Measurements from ENCODE around the gene CFHR4. TPM values are rescaled to one million over a fixed set of nuclear protein-coding genes. Genes with fewer than 3 reads are reported as not detected.
"Not testable (repeated sequence)": the region's sequence is repeated elsewhere in the genome, so short reads cannot be mapped to it uniquely, and the experiment has no call there.

Gene CFHR4
- total RNA-seq (under 1 TPM in 2 of 7 donors, not detected in 5; 0.32 to 0.40 TPM), polyA plus RNA-seq (not detected)
- long read RNA-seq, donor 1, result 0 reads
- long read RNA-seq, donor 2, result 0 reads

DNA sequence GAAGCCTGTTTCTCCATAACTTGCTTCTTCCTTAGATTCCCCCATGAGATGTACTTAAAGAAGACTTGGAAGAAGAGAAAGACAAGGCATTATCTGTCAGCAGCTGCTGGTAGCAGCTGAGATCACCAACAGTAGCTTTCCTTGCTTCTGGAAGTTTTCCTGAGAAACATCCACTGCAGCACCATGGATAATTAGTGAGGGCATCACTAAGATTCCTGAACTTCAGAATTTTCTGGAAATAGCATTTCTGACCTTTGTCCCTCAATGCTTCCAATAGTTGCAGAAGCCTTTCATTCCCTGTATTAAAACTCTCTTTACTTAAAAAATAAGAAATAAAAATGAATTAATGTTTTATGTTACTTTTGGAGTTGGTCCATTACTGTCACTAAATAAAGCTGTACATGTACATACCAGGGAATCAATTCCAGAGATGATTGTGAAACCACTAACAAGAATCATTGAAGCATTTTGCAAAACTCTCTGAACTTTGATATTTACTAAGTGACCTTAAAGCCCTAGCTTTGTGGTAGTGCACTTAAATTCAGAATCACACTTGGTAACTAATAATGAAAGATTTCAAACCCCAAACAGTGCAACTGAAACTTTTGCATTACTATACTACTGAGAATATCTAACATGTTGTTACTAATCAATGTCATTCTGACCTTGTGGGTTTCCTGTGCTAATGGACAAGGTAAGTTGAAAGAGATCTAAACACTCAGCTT, at the start of gene CFHR4:
Gene CFHR4 (plus strand): TSS at position 538 of the 725 bp plus-strand sequence. CDS start 99 bp downstream, at position 637.
- Histone ChIP-seq H3K36me3 (no peaks in the 10 kb centered on the region), H3K27ac (no peak within 1 kb of the TSS), H3K4me3 (no peak within 1 kb of the TSS), H3K4me1 (no peaks in the 10 kb centered on the region), H3K27me3 (replicated peaks in 1 of 7) (no peaks in the 10 kb centered on the region), H3K9me3 (peaks cover 0 to 17% (median 6%) of the 10 kb centered on the region in 8 donors)
- no peak for DNase-seq
- TF ChIP-seq POLR2A (IDR thresholded peaks at IDR 0.05), result no peak
- TF ChIP-seq POLR2AphosphoS5 (IDR thresholded peaks at IDR 0.05), result no peak
- TF ChIP-seq, protein P1, sequence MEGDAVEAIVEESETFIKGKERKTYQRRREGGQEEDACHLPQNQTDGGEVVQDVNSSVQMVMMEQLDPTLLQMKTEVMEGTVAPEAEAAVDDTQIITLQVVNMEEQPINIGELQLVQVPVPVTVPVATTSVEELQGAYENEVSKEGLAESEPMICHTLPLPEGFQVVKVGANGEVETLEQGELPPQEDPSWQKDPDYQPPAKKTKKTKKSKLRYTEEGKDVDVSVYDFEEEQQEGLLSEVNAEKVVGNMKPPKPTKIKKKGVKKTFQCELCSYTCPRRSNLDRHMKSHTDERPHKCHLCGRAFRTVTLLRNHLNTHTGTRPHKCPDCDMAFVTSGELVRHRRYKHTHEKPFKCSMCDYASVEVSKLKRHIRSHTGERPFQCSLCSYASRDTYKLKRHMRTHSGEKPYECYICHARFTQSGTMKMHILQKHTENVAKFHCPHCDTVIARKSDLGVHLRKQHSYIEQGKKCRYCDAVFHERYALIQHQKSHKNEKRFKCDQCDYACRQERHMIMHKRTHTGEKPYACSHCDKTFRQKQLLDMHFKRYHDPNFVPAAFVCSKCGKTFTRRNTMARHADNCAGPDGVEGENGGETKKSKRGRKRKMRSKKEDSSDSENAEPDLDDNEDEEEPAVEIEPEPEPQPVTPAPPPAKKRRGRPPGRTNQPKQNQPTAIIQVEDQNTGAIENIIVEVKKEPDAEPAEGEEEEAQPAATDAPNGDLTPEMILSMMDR (IDR thresholded peaks at IDR 0.05 in 8 of 11, conservative IDR thresholded peaks at IDR 0.05 in 3 of 11), result no peak
- intact Hi-C loops (cut with DNase I; ENCODE audit: low total_unique reads), result no loop called here

DNA sequence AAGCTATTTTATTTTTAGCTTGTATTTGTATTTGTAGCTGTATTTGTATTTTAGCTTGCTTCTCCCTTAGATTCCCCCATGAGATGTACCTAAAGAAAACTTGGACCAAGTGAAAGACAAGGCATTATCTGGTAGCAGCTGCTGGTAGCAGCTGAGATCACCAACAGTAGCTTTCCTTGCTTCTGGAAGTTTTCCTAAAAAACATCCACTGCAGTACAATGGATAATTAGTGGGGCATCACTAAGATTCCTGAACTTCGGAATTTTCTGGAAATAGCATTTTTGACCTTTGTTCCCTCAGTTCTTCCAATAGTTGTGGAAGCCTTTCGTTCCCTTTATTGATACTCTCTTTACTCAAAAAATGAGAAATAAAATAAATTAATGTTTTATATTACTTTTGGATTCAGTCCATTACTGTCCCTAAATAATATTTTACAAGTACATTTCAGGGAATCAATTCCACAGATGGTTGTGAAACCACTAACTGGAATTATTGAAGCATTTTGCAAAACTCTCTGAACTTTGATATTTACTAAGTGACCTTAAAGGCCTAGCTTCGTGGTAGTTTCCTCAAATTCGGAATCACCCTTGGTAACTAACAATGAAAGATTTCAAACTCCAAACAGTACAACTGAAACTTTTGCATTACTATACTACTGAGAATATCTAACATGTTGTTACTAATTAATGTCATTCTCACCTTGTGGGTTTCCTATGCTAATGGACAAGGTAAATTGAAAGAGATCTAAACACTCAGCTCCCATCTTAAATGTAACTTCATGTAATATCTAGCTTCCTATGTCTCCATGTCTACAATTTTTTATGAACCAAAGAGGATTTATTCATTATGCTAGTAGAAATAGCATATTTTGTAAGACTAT, 38.0 kb upstream of the CFHR4 start:
- H3K27me3 ChIP-seq (replicated peaks in 1 of 7); H3K4me3 ChIP-seq; H3K36me3 ChIP-seq; H3K9me3 ChIP-seq; H3K4me1 ChIP-seq; H3K27ac ChIP-seq; intact Hi-C loops (cut with DNase I; ENCODE audit: low total_unique reads); DNase-seq: not testable (repeated sequence)
- WGBS, 5 donors, result 60 to 76% (median 66%) methylated on average over 2 to 4 of the region's 4 CpGs

DNA sequence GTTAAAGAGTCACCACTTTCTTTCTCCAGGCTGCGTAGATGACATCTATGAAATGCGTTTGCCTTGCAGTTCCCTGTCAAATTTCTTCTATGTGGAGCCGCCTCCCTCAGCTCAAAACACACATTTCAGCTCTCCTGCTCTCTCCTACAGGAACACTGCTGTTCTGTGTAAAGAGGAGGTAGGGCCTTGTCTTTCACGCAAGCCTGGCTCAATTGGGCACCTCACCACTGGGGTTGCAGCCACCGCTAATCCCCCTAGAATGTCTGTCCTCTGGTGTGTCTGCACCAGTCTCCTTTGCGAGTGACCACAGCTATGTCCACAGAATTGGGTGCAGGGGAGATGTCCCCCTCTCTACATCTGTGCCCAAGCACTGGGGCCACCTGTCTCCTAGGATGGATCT, 31.8 kb upstream of the CFHR4 start:
- Histone ChIP-seq H3K9me3 (no peaks in the 10 kb centered on the region), H3K27me3 (replicated peaks in 1 of 7) (no peaks in the 10 kb centered on the region), H3K36me3 (no peaks in the 10 kb centered on the region), H3K4me1 (no peaks in the 10 kb centered on the region), H3K4me3 (no peak overlapping the region), H3K27ac (no peak overlapping the region)
- 86 to 95% (median 91%) methylated on average over 6 of the region's 6 CpGs for WGBS, 5 donors
- TF ChIP-seq POLR2A (IDR thresholded peaks at IDR 0.05), result no peak
- TF ChIP-seq, protein P1 (IDR thresholded peaks at IDR 0.05 in 8 of 11, conservative IDR thresholded peaks at IDR 0.05 in 3 of 11), result no peak
- TF ChIP-seq POLR2AphosphoS5 (IDR thresholded peaks at IDR 0.05), result no peak
- no peak for DNase-seq
- intact Hi-C loops (cut with DNase I; ENCODE audit: low total_unique reads), result no loop called here

DNA sequence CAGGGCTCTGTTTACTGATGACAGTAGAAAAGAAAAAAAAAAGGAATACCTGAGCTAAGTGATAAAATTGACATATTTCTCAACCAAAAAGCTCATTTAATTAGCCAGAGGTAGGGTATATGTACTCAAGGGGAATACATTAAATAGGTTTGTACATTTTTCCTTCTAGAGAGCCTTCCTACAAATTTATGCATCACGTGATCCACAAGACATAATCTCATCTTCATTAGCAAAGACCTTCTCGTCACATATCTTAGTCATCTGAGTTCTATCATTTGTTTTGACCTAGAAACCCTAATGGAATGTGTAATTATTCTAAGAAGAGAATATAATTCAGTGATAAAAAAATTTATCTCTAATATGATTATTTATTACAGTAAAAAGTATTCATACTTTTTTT, 30.7 kb upstream of the CFHR4 start:
- intact Hi-C loops (cut with DNase I; ENCODE audit: low total_unique reads), result no loop called here
- 73 to 87% (median 81%) methylated on average over 2 of the region's 2 CpGs for WGBS, 5 donors
- H3K4me3 ChIP-seq, result no peak overlapping the region
- no peak overlapping the region for H3K27ac ChIP-seq
- no peaks in the 10 kb centered on the region for H3K4me1 ChIP-seq
- H3K36me3 ChIP-seq, result no peaks in the 10 kb centered on the region
- no peaks in the 10 kb centered on the region for H3K9me3 ChIP-seq
- DNase-seq, result no peak
- TF ChIP-seq POLR2A (IDR thresholded peaks at IDR 0.05), result no peak
- TF ChIP-seq, protein P1 (IDR thresholded peaks at IDR 0.05 in 8 of 11, conservative IDR thresholded peaks at IDR 0.05 in 3 of 11), result no peak
- TF ChIP-seq POLR2AphosphoS5 (IDR thresholded peaks at IDR 0.05), result no peak
- no peaks in the 10 kb centered on the region for H3K27me3 ChIP-seq (replicated peaks in 1 of 7)

All from spleen (tissue), 13 donors.